ENCODE measurements around the gene PLXDC1. TPM values are rescaled to one million over a fixed set of nuclear protein-coding genes. Genes with fewer than 3 reads are reported as not detected.

Gene PLXDC1
- total and polyA plus RNA-seq, 2 of the 8 experiments (the other 6 are each of a cell fraction or from before 2014, with no cell fraction given), result 4.1 to 14.6 TPM

DNA sequence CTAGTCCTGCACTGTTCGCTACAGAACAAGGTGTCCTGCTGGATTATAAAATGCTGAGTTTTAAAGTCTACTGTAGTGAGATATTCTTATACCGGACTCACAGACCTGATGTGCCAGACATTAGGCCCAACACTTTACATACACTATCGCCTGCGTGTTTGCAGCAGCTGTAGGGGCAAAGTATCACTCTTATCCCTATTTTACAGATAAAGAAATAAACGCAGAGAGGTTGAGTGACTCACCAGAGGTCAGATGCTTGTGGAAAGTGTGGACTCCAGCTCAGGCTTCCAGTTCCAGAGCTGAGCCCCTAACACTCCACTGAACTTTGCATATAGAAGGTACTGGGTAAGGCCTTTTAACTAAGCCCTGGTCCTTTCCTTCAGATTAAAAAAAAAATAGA, 47.4 kb downstream of the PLXDC1 start (continued):
- no peak for TF ChIP-seq RNF2 (IDR thresholded peaks at IDR 0.05; ENCODE audit: borderline replicate concordance, low read depth, low read length, missing control alignments, poor library complexity, severe bottlenecking)
- TF ChIP-seq SP2 (IDR thresholded peaks at IDR 0.05; ENCODE audit: low read length), result no peak
- TF ChIP-seq MAX (IDR thresholded peaks at IDR 0.05), result no peak

Data from H1 (cell line).